NCI-H748 (cell line): ENCODE measurements around the gene SNX18.

Experiments
- DNase-seq: peaks from one replicate; lab custom pipeline; 2025; ENCODE audit not compliant: unreplicated experiment; lab: John Stamatoyannopoulos, UW

SNX18 gene

DNA sequence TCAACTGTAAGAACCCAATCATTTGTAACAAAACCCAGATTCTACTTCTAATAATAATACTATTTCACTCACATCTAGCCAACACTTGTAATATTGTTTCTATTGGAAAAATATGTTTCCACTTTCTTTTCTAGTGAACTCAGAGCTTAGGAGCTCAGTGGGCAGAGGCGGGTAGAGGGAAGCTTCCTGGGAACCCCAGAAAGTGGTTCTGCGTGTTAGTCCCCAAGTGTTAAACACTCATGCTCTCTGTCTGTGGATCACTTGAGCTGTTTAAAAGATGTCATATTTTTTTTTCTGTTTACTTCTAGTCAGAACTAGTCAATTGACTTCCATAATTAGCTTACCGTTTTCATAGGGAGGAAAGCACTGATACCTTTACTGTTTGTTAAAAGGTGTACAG, 20.6 kb downstream of the SNX18 start:
- no peak for DNase-seq

DNA sequence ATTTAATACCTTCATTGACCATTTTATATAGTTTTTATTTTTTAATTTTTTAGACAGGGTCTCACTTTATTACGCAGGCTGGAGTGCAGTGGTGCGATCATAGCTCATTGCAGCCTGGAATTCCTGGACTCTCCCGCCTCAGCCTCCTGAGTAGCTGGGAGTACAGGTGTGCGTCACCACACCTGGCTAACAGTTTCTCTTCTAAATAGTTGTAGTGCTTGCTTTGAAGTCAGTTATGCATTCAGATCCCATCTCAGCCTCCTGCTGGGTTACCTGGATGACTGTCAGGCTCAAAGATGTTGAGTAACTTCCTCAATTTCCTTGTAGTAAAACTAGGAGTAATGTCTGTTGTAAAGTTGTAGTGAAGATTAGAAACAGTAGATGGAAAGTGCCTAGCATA, 21.4 kb downstream of the SNX18 start:
- DNase-seq = no peak

DNA sequence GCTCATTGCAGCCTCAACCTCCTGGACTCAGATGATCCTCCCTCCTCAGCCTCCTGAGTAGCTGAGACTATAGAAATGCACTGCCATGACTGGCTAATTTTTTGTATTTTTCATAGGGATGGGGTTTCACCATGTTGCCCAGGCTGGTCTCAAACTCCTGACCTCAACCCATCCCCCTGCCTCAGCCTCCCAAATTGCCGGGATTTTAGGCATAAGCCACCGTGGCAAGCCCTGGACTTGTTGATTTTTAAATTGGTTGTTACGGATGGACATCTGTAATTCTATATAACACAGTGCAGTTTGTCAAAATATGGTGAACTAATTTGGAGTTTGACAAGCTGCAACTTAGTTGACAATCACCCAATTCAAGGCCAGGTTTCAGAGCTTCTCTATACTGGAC, 22.7 kb downstream of the SNX18 start:
- no peak for DNase-seq

DNA sequence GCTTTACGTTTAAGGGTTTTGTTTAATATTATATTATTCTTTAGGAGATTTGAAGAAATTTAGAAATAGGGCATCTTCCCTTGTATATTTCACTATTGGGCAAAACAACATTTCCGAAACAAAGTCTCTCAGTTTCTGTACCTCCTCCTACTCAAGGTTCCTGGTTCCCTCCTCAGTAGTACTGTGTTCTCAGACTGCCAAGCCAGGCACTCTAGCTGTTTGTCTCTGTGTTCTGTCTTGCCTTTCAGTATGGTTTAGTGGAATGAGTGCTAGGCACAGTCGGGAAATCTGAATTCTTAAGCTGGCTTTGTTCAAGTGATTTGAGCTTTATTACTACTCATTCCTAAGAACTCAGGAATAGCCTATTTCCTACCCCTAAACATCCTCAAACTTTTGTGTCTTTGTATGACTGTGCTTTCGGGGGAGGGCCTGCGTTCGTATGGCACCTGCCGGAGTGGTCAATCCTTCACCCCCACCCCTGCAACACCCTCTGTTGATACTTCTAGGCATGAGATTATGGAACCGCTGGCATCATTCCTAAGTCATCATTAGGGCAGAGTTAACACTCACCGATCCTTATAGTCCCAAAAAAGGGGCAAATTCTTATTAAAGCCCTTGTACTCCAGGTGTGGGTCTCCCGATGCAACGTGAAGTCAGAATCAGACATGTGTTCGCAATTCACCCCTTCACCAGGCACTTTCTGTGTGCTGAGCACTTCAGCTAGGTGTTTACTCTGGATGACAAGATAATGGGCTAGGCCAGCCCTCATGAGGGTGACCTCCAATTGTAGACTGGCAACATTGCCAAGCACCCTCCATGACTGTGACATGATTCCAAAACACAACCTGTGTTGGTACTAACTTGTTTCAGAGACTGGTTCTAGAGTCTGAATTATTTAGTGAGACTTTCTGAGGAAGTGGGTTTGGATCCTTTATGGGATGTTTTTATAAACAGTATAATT, 24.5 kb downstream of the SNX18 start:
- DNase-seq = peak; percentile 73

DNA sequence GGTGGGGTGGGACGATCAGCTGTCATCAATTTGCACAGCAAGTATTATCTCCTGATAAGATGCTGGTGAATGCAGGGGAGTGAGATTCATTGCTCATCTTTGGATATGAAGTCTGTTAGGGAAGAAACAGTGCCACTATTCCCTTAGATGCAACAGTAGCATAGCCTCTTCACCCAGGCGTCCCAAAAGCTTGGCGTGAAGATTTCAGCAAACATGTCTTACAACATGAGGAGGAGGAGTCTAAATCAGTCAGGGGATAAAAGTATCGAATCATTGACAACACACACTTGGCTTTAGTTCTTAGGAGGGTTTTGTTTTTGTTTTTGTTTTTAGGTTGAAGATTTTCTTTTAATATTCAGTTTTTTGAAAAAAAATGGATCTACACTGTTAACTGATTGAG, 26.5 kb downstream of the SNX18 start:
- no peak for DNase-seq

DNA sequence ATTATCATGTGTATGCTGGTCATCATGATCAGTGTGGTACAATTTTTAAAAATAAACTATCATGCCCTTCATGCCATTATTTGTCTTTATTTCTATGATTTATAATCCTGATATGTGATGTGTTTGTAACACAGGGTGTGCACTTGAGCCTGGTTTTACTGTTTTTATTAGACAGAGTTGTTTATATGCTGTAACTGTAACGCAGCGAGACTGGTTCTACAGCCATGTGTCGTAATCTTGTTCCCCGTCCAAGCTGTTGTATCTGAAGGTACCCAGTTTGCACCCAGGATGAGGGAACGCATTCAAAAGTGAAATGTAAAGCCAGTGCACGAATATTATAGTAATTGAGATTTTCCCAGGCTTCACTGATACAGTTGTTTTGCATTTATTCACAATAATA, 28.2 kb downstream of the SNX18 start:
- DNase-seq = no peak

DNA sequence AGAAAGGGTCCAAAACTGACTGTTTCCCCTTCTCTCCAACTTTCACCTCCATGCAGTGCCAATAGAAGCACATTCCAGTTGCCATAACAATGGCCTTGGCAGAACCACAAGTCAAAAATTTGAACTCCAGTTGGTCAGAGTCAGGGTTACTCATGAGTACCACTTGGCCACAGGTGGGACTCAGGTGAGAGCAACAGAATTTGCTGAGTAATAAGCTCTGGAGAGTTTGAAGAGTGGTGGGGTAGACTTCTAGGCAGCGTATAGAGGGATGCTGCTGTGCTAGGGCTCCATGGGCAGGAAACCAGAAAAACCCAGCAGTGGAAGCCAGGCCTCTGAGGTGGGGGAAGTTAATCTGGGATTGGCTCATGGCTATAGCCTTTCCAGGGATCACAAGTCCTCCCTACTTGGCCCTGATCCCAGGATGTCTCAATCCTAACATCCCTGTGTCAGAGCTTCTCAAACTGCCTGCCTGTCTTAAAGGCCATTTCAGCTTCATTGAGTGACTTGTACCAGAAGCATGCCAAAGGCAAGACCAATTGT, 30.2 kb downstream of the SNX18 start:
- no peak for DNase-seq

DNA sequence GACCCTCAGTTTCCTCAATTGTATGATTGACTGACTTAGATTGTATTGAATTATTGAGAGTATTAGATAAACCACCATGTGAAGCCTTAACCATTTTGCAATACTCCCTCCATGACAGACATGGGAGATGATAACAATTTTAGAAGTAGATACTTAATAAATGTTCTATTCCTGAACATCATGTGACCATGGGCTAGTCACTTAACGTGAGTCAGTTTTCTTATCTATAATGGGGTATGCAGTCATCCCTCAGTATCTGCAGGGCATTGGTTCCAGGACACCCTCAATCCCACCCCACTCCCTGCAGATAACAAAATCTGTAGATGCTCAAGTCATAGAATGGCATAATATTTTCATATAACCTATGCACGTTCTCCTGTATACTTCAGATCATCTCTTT, 31.0 kb downstream of the SNX18 start:
- no peak for DNase-seq

DNA sequence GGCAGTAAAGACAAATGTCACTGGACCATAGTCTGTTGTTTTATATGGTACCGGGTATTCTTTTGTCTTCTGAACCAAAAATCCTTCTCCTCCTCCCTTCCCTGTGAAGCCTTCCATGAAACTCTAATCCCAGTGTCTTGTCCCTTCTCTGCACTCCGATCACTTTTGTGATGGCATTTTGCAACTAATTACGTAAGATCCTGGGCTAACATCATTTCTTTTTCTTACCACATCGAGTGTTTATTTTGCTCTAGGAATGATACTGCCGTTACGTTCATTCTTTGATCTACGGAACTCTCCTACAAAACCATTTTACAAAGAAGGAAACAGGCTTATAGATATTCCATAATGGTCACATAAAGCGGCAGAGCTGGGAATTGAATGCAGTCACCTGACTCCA, 33.7 kb downstream of the SNX18 start:
- no peak for DNase-seq

DNA sequence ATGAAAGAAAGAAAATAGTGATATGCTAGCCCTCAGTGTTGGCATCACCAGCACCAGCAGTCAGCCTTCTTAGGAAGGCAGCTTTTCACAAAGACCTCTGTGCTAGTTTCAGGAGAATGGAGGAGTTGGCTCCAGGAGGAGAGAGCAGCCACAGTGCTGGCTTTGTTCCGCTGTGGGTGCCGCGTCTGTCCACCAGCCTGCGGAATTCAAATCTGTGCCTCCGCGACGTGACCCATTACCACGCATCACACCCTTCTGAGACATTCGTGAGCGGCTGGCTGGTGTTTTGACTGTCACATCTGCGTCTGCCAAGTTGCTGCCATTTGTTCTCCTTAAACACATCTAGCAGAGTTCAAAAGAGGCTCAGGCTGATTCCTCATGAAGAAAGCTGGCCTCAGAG, 34.4 kb downstream of the SNX18 start:
- no peak for DNase-seq

DNA sequence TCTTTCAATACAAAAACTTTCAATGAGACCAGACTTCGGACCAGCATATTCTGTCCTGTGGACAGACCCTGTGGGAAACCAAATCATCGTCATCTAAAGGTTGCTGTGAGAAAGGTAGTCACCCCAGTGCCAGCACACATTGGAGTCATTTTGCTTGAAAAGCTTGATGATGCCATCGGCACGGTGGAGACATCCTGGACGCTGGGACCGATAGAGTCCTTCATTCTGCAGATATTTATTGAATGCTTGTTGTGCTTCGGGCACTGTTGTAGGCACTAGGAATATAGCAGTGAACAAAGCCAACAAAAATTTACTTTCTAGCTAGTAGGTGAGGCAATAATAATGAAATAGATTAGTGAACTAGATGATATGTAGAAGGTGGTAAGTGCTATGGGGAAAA, 34.9 kb downstream of the SNX18 start:
- DNase-seq = no peak

DNA sequence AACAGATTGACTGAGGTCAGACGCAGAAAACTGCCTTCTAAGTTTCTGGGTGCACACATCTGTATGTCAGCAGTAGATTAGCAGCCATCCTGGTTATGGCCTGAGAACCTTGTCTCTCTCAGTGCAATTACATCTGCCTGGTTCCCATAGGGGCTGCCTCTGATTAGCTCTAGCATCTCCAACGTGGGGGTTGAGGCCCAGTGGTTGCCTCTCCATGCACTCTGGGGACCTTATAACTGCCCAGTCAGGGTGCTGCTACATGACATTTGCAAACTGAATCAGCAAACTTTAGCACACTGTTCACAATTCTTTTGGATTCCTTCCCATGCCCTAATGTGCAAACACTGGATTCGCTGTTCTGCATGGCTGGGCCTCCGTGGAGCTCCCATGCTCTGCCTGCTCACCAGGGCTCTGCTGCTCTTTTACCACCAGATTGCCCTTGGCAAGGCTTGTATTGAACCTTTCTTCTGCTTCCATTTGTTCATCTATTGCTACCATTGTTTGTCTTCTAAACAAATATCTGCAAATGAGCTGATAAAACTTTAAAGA, 36.2 kb downstream of the SNX18 start:
- DNase-seq = no peak

DNA sequence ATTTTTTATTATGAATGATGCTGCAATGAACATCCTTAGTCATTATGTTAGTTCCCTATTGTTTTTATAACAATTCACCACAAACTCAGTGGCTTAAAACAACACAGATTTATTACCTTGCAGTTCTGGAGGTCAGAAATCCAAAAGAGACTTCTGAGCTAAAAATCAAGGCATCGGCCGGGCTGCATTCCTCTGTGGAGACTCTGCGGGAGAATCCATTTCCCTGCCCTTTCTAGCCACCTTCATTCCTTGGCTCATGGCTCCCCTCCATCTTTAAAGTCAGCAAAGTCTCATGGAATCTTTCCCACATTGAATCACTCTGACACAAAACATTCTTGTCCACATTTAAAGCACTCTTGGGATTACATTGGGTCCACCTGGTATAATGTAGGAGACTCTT, 38.6 kb downstream of the SNX18 start:
- no peak for DNase-seq

DNA sequence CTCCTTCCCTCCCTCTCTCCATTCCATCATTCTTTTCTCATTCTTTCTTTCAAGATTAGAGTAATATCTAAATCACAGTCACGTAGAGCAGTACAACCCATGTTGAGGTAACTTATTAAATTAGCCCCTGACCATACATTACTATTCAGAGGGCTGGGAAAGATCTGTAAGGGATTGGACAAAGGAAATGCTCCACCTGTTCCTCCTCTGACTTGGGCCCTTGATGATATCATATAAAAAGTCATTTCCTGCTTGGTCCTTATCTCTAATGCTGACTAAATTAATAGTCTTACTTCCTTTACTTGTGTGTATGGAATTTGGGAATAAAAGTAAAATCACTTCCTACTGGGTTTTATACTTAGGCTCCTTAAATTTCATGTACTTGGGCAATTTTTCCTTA, 40.8 kb downstream of the SNX18 start:
- DNase-seq = no peak

DNA sequence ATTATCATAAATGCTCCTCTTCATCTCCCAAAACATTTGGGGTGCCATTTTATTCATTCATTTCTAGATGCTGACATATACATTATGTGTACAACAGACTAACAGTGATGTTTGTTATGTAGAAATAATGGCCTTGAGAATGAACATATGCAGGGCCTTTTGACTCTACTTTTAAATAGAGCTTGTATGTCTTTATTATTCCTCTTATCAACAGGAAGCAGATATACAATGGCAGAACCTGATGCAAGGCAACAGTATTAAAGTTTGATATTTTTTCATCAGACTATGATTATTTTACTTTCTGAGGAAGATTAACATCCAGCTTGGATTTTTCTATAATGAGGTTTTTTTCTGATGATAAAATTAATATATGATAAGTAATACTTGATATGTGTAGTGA, 44.1 kb downstream of the SNX18 start:
- no peak for DNase-seq

DNA sequence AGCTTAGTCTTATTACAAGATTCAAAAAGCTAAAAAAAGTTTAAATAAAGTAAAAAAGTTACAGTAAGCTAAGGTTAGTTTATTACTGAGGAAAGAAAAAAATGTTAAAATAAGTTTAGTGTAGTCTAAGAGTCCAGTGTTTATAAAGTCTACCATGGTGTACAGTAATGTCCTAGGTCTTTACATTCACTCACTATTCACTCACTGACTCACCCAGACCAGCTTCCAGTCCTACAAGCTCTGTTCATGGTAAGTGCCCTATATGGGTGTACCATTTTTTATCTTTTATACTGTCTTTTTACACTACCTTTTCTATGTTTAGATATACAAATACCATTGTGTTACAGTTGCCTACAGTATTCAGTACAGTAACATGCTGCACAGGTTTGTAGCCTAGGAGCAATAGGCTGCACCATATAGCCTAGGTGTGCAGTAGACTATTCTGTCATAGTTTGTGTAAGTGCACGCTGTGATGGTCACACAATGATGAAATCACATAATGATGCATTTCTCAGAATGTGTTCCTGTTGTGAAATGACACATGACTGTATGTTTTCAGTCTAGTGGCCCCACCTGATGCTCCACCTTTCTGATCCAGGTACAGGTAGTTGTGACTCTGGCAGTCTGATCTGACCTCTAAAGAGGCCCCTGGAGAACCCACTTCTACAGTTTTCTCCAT, 45.7 kb downstream of the SNX18 start:
- no peak for DNase-seq

DNA sequence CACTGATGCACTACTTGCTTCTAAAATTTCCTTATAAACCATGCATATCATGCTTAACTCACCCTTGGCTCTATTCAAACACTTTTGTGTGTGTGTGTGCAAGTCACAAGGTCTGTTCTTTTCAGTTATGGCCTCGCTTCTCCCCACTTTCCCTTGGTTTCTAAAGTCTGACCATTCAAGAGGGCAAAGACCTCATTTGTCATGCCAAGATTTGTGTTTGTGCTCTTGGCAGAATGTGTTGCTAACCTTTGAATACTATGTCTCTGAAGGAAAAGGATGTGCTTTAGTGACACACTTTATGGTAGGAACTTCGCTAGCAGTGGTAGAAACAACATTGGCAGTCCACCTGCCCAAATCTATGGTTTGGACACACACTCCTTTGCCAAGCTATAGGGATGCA, 50.4 kb downstream of the SNX18 start:
- no peak for DNase-seq

DNA sequence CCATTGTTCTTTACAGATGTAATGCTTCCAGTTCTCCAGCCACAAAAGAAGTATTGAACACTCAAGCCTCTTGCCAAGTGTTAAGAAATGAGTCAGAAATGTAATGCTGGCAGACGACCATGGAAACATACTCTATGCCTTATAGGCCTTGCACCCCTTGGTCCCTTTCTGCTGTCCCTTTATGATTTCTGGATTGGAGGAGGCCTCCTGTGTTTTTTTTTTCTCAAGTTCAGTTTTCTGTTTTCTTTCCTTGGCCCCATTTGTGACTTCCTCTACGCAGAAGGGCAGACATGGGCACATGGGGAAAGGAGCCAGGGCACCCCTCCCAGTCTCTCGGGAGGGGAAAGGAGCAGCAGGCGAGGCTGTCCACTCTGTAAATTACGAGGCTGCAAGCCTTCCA, 53.4 kb downstream of the SNX18 start:
- no peak for DNase-seq

DNA sequence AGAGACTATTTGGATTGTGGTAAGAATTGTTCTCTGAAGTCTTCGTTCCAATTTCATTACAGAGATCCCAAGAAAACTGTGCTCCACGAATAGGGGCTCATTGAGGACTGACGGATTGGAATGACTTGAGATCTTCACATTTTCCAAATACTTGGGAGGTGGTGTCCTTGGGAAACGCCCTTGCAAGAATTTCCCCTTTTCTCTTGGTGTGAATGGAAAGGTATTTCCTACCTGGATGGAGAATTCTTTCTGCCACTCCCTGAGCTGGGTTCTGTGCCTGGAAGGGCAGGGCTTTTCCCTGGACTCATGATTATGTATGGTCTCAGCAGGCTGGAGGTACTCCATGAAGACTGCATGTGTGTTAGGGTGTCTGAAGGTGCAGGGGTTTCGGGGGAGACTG, 53.9 kb downstream of the SNX18 start:
- no peak for DNase-seq

DNA sequence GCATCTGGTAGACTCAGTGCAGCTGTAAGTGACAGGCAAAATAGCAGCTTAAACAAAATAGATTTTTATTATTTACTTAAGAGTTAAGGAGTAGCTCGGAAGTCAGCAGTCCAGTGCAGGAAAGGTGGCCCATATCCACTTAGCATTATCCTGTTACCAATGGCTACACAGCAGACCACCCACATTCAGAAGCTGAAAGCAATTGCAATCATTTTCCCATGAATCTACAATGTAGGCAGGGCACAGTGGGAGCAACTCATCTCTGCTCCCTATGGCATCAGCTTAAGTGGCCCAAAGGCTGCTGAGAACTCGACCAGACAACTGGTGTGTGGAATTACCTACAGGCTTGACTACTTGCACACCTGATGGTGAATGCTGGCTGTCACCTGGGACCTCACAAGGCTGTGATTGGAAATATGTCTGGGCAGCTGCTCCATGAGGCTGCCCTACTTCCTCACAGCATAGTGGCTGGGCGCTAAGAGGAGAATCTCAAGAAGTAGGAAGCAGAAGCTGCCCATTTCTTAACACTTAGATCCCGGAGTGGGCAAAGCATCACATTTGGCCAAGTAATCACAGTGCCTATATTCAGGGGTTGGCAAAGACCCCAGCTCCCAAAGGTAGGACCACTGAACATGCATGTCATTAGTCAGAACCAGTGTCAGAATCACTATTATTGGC, 56.4 kb downstream of the SNX18 start:
- DNase-seq = peak; percentile 3

DNA sequence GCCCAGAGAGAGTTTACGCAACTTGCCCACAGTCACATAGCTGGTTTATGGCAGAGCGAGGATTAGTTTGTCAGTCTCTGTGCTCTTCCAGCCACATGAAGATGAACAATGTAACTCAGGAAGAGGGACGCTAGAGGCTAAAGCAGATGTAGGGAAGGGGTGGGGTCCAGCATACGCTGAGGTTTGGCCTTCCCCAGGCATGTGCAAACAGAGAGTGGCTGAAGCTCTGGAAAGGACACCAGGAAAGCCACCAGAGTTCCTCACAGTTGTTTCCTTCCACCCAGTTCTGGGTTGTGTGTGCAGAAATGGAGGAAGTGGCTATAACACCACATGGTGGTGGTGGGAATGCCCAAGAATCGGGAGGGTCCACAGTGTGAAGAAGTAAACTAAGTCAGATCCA, 60.0 kb downstream of the SNX18 start:
- no peak for DNase-seq
